Caco-2 (cell line): ENCODE data around the gene ADAMTS9. TPM values are rescaled to one million over a fixed set of nuclear protein-coding genes. Genes with fewer than 3 reads are reported as not detected.
A peak's percentile ranks its signal among the peaks of the same experiment; 100 is the strongest.

ENCODE experiments used
- Bru-seq: library from RNA; stranded (reverse); fragments of 400-500 nt; gene quantifications from one replicate; lab custom pipeline; 2021; lab: Mats Ljungman, UMichigan
- BruChase-seq, 2 experiments: library from RNA; stranded (reverse); fragments of 400-500 nt; gene quantifications; one replicate each; lab custom pipeline; 2021; lab: Mats Ljungman, UMichigan
- BruUV-seq: library from RNA; stranded (reverse); fragments of 400-500 nt; replicated peaks from 2 replicates; lab custom pipeline; 2021; lab: Mats Ljungman, UMichigan
- CTCF ChIA-PET: fragments of 300-600 bp; sonication (Branson Sonifier 250); formaldehyde crosslinking; loops from one replicate; lab custom pipeline; 2022; ENCODE audit warnings: antibody characterized with exemption; lab: Charles Lee
- POLR2A ChIA-PET: fragments of 300-600 bp; sonication (Branson Sonifier 250); formaldehyde crosslinking; loops from one replicate; lab custom pipeline; 2022; ENCODE audit warnings: antibody characterized with exemption; lab: Charles Lee
- DNase-seq, 2 experiments: peaks; one replicate each; pipeline versions ENCODE4 v3.0.0 to v3.0.0-alpha.2; 2020 to 2022
- H3K27me3 ChIP-seq: replicated peaks from 2 replicates; pipeline ENCODE4 v1.6.0; 2011; ENCODE audit warnings: low read length; ENCODE audit not compliant: control insufficient read depth, insufficient read depth
- H3K36me3 ChIP-seq: 2 replicates; pipeline ENCODE4 v1.5.1; 2011; ENCODE audit warnings: low read length; ENCODE audit not compliant: control insufficient read depth, insufficient read depth
- H3K4me1 ChIP-seq: fragments of 250-450 bp; sonication (Bioruptor Pico); 2 replicates; pipeline ENCODE4 v1.5.1; 2020; ENCODE audit warnings: mild to moderate bottlenecking
- H3K4me3 ChIP-seq: 2 replicates; pipeline ENCODE4 v1.5.1; 2011; ENCODE audit warnings: low read depth, mild to moderate bottlenecking, control low read depth, low read length
- H3K9me3 ChIP-seq: fragments of 250-450 bp; sonication (Bioruptor Pico); 2 replicates; pipeline ENCODE4 v1.5.1; 2020; ENCODE audit warnings: mild to moderate bottlenecking, moderate library complexity
- H3K27ac Mint-ChIP-seq: one replicate; pipeline ENCODE4 v1.8.0; 2022; ENCODE audit warnings: mixed read lengths; ENCODE audit not compliant: unreplicated experiment
- H3K27me3 Mint-ChIP-seq: one replicate; pipeline ENCODE4 v1.8.0; 2022; ENCODE audit warnings: mixed read lengths; ENCODE audit not compliant: insufficient read depth, unreplicated experiment
- H3K36me3 Mint-ChIP-seq: one replicate; pipeline ENCODE4 v1.8.0; 2022; ENCODE audit warnings: mild to moderate bottlenecking, mixed read lengths; ENCODE audit not compliant: insufficient read depth, unreplicated experiment
- H3K4me1 Mint-ChIP-seq: one replicate; pipeline ENCODE4 v1.8.0; 2022; ENCODE audit warnings: low read depth, mixed read lengths; ENCODE audit not compliant: unreplicated experiment
- H3K4me3 Mint-ChIP-seq: one replicate; pipeline ENCODE4 v1.8.0; 2022; ENCODE audit warnings: mild to moderate bottlenecking, moderate library complexity, mixed read lengths; ENCODE audit not compliant: unreplicated experiment
- H3K9me3 Mint-ChIP-seq: one replicate; pipeline ENCODE4 v1.8.0; 2022; ENCODE audit warnings: mixed read lengths; ENCODE audit not compliant: unreplicated experiment
- CTCF ChIP-seq, 2 experiments: fragments of 200-600 bp in 1 of 2; IDR thresholded peaks; 1 replicate in 1 of 2; 2 replicates in 1 of 2; pipeline versions ENCODE4 v1.5.1 to v1.8.0; 2011 to 2022; ENCODE audit warnings: antibody characterized with exemption in 1 of 2, control low read depth in 1 of 2, inconsistent platforms in 1 of 2, low read depth in 1 of 2, low read length in 1 of 2, mild to moderate bottlenecking in 1 of 2, moderate library complexity in 1 of 2; ENCODE audit not compliant: insufficient read depth in 1 of 2, severe bottlenecking in 1 of 2, unreplicated experiment in 1 of 2
- intact Hi-C: fragments of 100-400 bp; cut with micrococcal nuclease; formaldehyde crosslinking; loops from one replicate; pipeline ENCODE4 v1.10.0; 2022; ENCODE audit not compliant: unreplicated experiment
- long read RNA-seq: library from polyadenylated mRNA; stranded (forward); transcript quantifications from one replicate; pipeline ENCODE4 v2.0.0, GENCODE V29; 2022
- total RNA-seq: library from RNA; stranded (reverse); gene quantifications from 2 replicates; pipeline ENCODE4 v1.2.3, GENCODE V29; 2022

Gene ADAMTS9
- total RNA-seq (4.0 and 5.5 TPM in 2 replicates), Bru-seq, nascent RNA (percentile 48 among the genes with signal in this experiment), BruChase-seq, experiment 1, labeled RNA remaining after a 2-hour chase (percentile 46 among the genes with signal in this experiment), BruChase-seq, experiment 2, labeled RNA remaining after a 6-hour chase (percentile 44 among the genes with signal in this experiment)
- long read RNA-seq: 0 reads

GRCh38 chr3:64687781-64688604 lies at the start of gene ADAMTS9:
ADAMTS9 (minus strand) TSS chr3:64688000; CDS start chr3:64687657, 343 bp downstream.
- H3K9me3 Mint-ChIP-seq: no peaks in the 10 kb centered on the region
- ChIA-PET CTCF (interaction anchor here (0.6 to 1.4 kb wide), 2 partner anchors 155 to 466 kb away, joined by 4 to 5 read pairs; no protein-coding TSS in a partner anchor), POLR2A (no interaction called here)
- Histone ChIP-seq H3K4me1 (peaks cover 6% of the 10 kb centered on the region; the same call in 1 of the 2 replicates), H3K4me3 (peak within 1 kb of the TSS; percentile 71), H3K36me3 (no peaks in the 10 kb centered on the region), H3K9me3 (no peaks in the 10 kb centered on the region), H3K27me3 (no peaks in the 10 kb centered on the region)
- DNase-seq: peak; percentile 72 to 84
- H3K27ac Mint-ChIP-seq: peak within 1 kb of the TSS; percentile 14
- peaks cover 3% of the 10 kb centered on the region for H3K27me3 Mint-ChIP-seq
- intact Hi-C loops: loop anchor here (2.0 to 10.0 kb wide), 6 partner anchors 75 to 749 kb away; no protein-coding TSS in a partner anchor
- peak within 1 kb of the TSS; percentile 87 for H3K4me3 Mint-ChIP-seq
- no peaks in the 10 kb centered on the region for H3K36me3 Mint-ChIP-seq
- peak in 1 of 2 experiments; percentile 11 for TF ChIP-seq CTCF (IDR thresholded peaks at IDR 0.05; ENCODE audit: insufficient read depth in 1 of 2, low read depth in 1 of 2, low read length in 1 of 2, severe bottlenecking in 1 of 2, unreplicated experiment in 1 of 2)
- no TSS peak for BruUV-seq
- H3K4me1 Mint-ChIP-seq: peaks cover 7% of the 10 kb centered on the region

- Mint-ChIP-seq H3K4me3 (no peak overlapping the region), H3K27me3 (peaks cover 3% of the 10 kb centered on the region), H3K4me1 (no peaks in the 10 kb centered on the region), H3K36me3 (no peaks in the 10 kb centered on the region), H3K9me3 (no peaks in the 10 kb centered on the region), H3K27ac (no peak overlapping the region)
- TF ChIP-seq CTCF (IDR thresholded peaks at IDR 0.05; ENCODE audit: insufficient read depth in 1 of 2, low read depth in 1 of 2, low read length in 1 of 2, severe bottlenecking in 1 of 2, unreplicated experiment in 1 of 2): no peak
- Histone ChIP-seq H3K36me3 (no peaks in the 10 kb centered on the region), H3K4me1 (no peaks in the 10 kb centered on the region), H3K4me3 (no peak overlapping the region), H3K27me3 (no peaks in the 10 kb centered on the region), H3K9me3 (no peaks in the 10 kb centered on the region)
- intact Hi-C loops: no loop called here
- POLR2A ChIA-PET: no interaction called here
- CTCF ChIA-PET: no interaction called here
- DNase-seq: no peak
- BruUV-seq: no TSS peak
Observed at GRCh38 chr3:64732576-64732975, 44.8 kb upstream of the ADAMTS9 start.

GRCh38 chr3:64730681-64731080 lies 42.9 kb upstream of the ADAMTS9 start:
- peaks cover 3% of the 10 kb centered on the region for H3K27me3 Mint-ChIP-seq
- TF ChIP-seq CTCF (IDR thresholded peaks at IDR 0.05; ENCODE audit: insufficient read depth in 1 of 2, low read depth in 1 of 2, low read length in 1 of 2, severe bottlenecking in 1 of 2, unreplicated experiment in 1 of 2): no peak
- H3K4me1 Mint-ChIP-seq: no peaks in the 10 kb centered on the region
- H3K4me1 ChIP-seq: no peaks in the 10 kb centered on the region
- no peaks in the 10 kb centered on the region for H3K36me3 ChIP-seq
- POLR2A ChIA-PET: no interaction called here
- no peak overlapping the region for H3K4me3 ChIP-seq
- H3K9me3 Mint-ChIP-seq: no peaks in the 10 kb centered on the region
- no peaks in the 10 kb centered on the region for H3K27me3 ChIP-seq
- no peak for DNase-seq
- no peaks in the 10 kb centered on the region for H3K36me3 Mint-ChIP-seq
- CTCF ChIA-PET: no interaction called here
- no TSS peak for BruUV-seq
- H3K9me3 ChIP-seq: no peaks in the 10 kb centered on the region
- intact Hi-C loops: no loop called here
- H3K27ac Mint-ChIP-seq: no peak overlapping the region
- no peak overlapping the region for H3K4me3 Mint-ChIP-seq
